Suprapubic skin (tissue), 4 donors: ENCODE results near the gene MST1R. TPM values are rescaled to one million over a fixed set of nuclear protein-coding genes. Genes with fewer than 3 reads are reported as not detected.
"Not testable (repeated sequence)": the region's sequence is repeated elsewhere in the genome, so short reads cannot be mapped to it uniquely, and the experiment has no call there.

Source experiments
- DNase-seq, 2 donors: peaks; one replicate each; pipeline ENCODE4 v3.0.0-alpha.2; 2019; ENCODE audit warnings: low spot score in 2 of 2
- H3K27ac ChIP-seq: fragments of 200-600 bp; sonication (generic); one replicate; pipeline ENCODE4 v1.5.1; 2019
- H3K27me3 ChIP-seq: fragments of 200-600 bp; sonication (generic); one replicate; pipeline ENCODE4 v1.5.1; 2019
- H3K36me3 ChIP-seq: fragments of 200-600 bp; sonication (generic); one replicate; pipeline ENCODE4 v1.5.1; 2019
- H3K4me1 ChIP-seq: fragments of 200-600 bp; sonication (generic); one replicate; pipeline ENCODE4 v1.5.1; 2019
- H3K4me3 ChIP-seq: fragments of 200-600 bp; sonication (generic); one replicate; pipeline ENCODE4 v1.5.1; 2019; ENCODE audit warnings: mild to moderate bottlenecking
- H3K9me3 ChIP-seq: fragments of 200-600 bp; sonication (generic); one replicate; pipeline ENCODE4 v1.5.1; 2019
- EP300 ChIP-seq: sonication (generic); formaldehyde crosslinking; IDR thresholded peaks from one replicate; pipeline ENCODE4 v1.6.1; 2017; ENCODE audit warnings: antibody characterized with exemption
- POLR2A ChIP-seq, 2 donors: fragments of 450-650 bp; IDR thresholded peaks; one replicate each; pipeline ENCODE4 v1.6.1; 2017; ENCODE audit warnings: antibody characterized with exemption in 2 of 2, mild to moderate bottlenecking in 2 of 2, moderate library complexity in 2 of 2
- POLR2AphosphoS5 ChIP-seq, 3 donors: sonication (generic); formaldehyde crosslinking; IDR thresholded peaks; one replicate each; pipeline ENCODE4 v1.6.1; 2017; ENCODE audit warnings: antibody characterized with exemption in 3 of 3
- whole genome bisulfite sequencing: methylation state at CpG from one replicate; pipeline ENCODE4 v1.1.5; 2018; 5-methylcytosine and 5-hydroxymethylcytosine counted together
- total RNA-seq, 4 donors: library from RNA; depleted of rRNA; stranded (reverse); fragments of >200 nt; gene quantifications; one replicate each; pipeline ENCODE4 v1.1.0, GENCODE V29; 2016
- TF ChIP-seq, protein P1 (sequence below), 2 donors: fragments of 200-600 bp in 1 of 2; fragments of 450-650 bp in 1 of 2; sonication (generic) in 1 of 2; IDR thresholded peaks; one replicate each; pipeline ENCODE4 v1.5.1; 2016 to 2019; ENCODE audit warnings: antibody characterized with exemption in 2 of 2, mild to moderate bottlenecking in 1 of 2, moderate library complexity in 1 of 2

Gene MST1R
- total RNA-seq, 4 donors from 2014 or later = 37.7 to 129 (median 53.8) TPM

- TF ChIP-seq, protein P1, sequence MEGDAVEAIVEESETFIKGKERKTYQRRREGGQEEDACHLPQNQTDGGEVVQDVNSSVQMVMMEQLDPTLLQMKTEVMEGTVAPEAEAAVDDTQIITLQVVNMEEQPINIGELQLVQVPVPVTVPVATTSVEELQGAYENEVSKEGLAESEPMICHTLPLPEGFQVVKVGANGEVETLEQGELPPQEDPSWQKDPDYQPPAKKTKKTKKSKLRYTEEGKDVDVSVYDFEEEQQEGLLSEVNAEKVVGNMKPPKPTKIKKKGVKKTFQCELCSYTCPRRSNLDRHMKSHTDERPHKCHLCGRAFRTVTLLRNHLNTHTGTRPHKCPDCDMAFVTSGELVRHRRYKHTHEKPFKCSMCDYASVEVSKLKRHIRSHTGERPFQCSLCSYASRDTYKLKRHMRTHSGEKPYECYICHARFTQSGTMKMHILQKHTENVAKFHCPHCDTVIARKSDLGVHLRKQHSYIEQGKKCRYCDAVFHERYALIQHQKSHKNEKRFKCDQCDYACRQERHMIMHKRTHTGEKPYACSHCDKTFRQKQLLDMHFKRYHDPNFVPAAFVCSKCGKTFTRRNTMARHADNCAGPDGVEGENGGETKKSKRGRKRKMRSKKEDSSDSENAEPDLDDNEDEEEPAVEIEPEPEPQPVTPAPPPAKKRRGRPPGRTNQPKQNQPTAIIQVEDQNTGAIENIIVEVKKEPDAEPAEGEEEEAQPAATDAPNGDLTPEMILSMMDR (IDR thresholded peaks at IDR 0.05) = no peak
- no peak for TF ChIP-seq POLR2A (IDR thresholded peaks at IDR 0.05)
- no peak for TF ChIP-seq POLR2AphosphoS5 (IDR thresholded peaks at IDR 0.05)
- TF ChIP-seq EP300 = no peak
- H3K4me1 ChIP-seq = peaks cover 16% of the 10 kb centered on the region
- no peak overlapping the region for H3K4me3 ChIP-seq
- H3K36me3 ChIP-seq = peaks cover 45% of the 10 kb centered on the region
- no peaks in the 10 kb centered on the region for H3K9me3 ChIP-seq
- no peaks in the 10 kb centered on the region for H3K27me3 ChIP-seq
- H3K27ac ChIP-seq = no peak overlapping the region
- WGBS = 85% methylated on average over 12 of the region's 15 CpGs
- no peak for DNase-seq
Measured at GRCh38 chr3:49911611-49912010, 7.9 kb upstream of the MST1R start.

GRCh38 chr3:49911124-49911420 is 7.4 kb upstream of the MST1R start:
- Histone ChIP-seq H3K4me3 (no peak overlapping the region), H3K27ac (no peak overlapping the region), H3K4me1 (peaks cover 22% of the 10 kb centered on the region), H3K9me3 (no peaks in the 10 kb centered on the region), H3K36me3 (peaks cover 45% of the 10 kb centered on the region), H3K27me3 (no peaks in the 10 kb centered on the region)
- WGBS = 100% methylated on average over 2 of the region's 2 CpGs
- no peak for DNase-seq
- TF ChIP-seq POLR2AphosphoS5 (IDR thresholded peaks at IDR 0.05) = no peak
- TF ChIP-seq EP300 = no peak

DNA sequence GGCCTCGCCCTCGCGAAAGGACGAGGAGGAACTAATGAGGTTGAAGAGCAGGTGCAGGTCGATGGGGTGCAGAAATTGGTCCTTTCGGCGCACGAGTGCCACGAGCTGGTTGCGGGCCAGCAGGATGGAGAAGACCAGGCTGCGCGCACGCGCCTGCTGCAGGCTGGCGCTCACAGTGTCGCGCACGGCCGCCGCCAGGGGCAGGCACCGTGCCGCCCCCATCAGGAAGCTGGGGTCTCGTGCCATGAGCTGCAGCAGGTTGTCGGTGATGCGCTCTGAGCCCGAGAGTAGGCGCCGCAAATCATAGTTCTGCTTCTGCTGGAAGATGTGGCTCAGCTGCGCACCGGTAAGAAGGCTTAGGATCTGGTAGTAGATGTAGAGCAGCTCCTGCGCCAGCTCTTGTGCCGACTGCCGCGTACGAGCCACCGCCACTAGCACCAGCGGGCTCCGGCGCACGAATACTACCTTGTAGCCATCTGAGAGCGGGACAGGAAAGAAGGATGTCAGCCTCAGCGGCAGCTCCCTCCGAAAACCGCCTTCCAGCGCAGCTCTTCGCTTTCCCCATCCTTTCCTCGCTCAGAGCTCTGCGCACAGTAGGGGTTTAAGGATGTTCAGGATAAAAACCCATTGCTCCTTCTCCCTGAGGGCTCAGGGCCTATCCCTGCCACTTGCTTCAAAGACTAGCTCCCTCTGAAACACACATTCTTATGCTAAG is 6.9 kb upstream of the MST1R start:
- H3K27me3 ChIP-seq = no peaks in the 10 kb centered on the region
- no peak for DNase-seq
- WGBS = 85% methylated on average over 45 of the region's 48 CpGs
- H3K9me3 ChIP-seq = no peaks in the 10 kb centered on the region
- peaks cover 23% of the 10 kb centered on the region for H3K4me1 ChIP-seq
- no peak overlapping the region for H3K4me3 ChIP-seq
- TF ChIP-seq EP300 (no peak), POLR2AphosphoS5 (IDR thresholded peaks at IDR 0.05) (no peak), POLR2A (IDR thresholded peaks at IDR 0.05) (no peak)
- TF ChIP-seq, protein P1 (IDR thresholded peaks at IDR 0.05) = no peak
- peaks cover 45% of the 10 kb centered on the region for H3K36me3 ChIP-seq
- H3K27ac ChIP-seq = no peak overlapping the region

GRCh38 chr3:49908373-49909199 is 4.9 kb upstream of the MST1R start:
- no peak for TF ChIP-seq POLR2AphosphoS5 (IDR thresholded peaks at IDR 0.05)
- TF ChIP-seq POLR2A (IDR thresholded peaks at IDR 0.05) = no peak
- TF ChIP-seq EP300 = no peak
- TF ChIP-seq, protein P1 (IDR thresholded peaks at IDR 0.05) = no peak
- H3K27me3 ChIP-seq = no peaks in the 10 kb centered on the region
- H3K36me3 ChIP-seq = peaks cover 45% of the 10 kb centered on the region
- H3K4me3 ChIP-seq = no peak overlapping the region
- H3K9me3 ChIP-seq = no peaks in the 10 kb centered on the region
- H3K27ac ChIP-seq = no peak overlapping the region
- 91% methylated on average over 7 of the region's 14 CpGs for WGBS
- peaks cover 28% of the 10 kb centered on the region for H3K4me1 ChIP-seq
- DNase-seq = no peak

DNA sequence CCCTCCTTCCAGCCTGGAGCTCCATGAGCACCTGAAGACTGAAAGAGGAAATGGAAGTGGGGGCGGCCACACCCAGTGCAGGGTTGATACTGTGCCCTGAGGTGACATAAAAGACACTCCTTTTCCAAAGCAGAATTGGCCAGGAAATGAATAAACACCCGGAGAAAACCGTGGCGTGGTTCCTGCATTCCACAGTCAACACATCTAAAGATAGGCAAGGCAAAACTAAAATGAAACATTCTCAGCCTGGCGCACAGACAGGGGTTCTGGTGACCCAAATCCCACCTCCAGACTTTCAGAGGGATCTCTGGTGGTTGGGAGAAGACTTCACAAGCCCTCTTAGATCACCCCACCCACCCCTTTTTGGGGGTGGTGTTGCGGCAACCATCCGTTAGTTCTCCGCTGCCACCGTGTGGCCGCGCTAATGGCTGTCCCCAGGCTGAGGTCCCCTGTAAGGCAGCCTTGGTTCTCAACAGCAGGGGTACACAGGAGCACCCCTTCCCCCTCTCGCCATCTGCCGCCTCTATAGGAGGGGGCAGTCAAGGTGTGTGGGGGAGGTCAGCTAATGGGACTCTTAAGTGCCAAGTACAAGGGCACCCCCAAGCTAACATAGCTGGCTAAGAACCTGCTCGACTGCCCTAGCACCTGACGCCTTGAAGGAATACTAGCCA is 2.5 kb upstream of the MST1R start:
- TF ChIP-seq POLR2A (IDR thresholded peaks at IDR 0.05) (no peak), POLR2AphosphoS5 (IDR thresholded peaks at IDR 0.05) (no peak)
- TF ChIP-seq, protein P1 (IDR thresholded peaks at IDR 0.05) = peak; percentile 8 to 60
- no peak for DNase-seq
- H3K36me3 ChIP-seq = peaks cover 24% of the 10 kb centered on the region
- H3K4me1 ChIP-seq = peaks cover 52% of the 10 kb centered on the region
- peak overlapping the region; percentile 5 for H3K4me3 ChIP-seq
- WGBS = 22% methylated on average over 9 of the region's 15 CpGs
- no peak overlapping the region for H3K27ac ChIP-seq
- no peaks in the 10 kb centered on the region for H3K9me3 ChIP-seq
- no peaks in the 10 kb centered on the region for H3K27me3 ChIP-seq

- not testable (repeated sequence) for H3K9me3 ChIP-seq, DNase-seq, H3K27me3 ChIP-seq, H3K36me3 ChIP-seq
- Histone ChIP-seq H3K27ac (peak overlapping the region; percentile 4), H3K4me3 (peak overlapping the region; percentile 52), H3K4me1 (peaks cover 69% of the 10 kb centered on the region)
- WGBS = 96% methylated on average over 12 of the region's 13 CpGs
Measured at GRCh38 chr3:49904448-49904847, 775 bp upstream of the MST1R start.
